ENCODE results near the gene LIN7B. TPM values are rescaled to one million over a fixed set of nuclear protein-coding genes. Genes with fewer than 3 reads are reported as not detected.

The LIN7B gene
- polyA plus RNA-seq, 1 of the 3 experiments (the other 2 are of a cell fraction), result 20.8 TPM

- H3K36me3 ChIP-seq (replicated peaks in 1 of 2; ENCODE audit: control insufficient read depth in 1 of 2, insufficient read depth in 2 of 2, low read length in 1 of 2), result peaks cover 0 to 5% of the 10 kb centered on the region in 2 experiments
- peaks cover 7% of the 10 kb centered on the region; the same call in 1 of the 2 replicates for H4K20me1 ChIP-seq (ENCODE audit: insufficient read depth)
- POLR2A ChIA-PET, result interaction anchor here (0.8 to 1.9 kb wide), 3 partner anchors 9 to 36 kb away, joined by 3 to 10 read pairs (median 3); no protein-coding TSS in a partner anchor
- H3F3A ChIP-seq (replicated peaks; ENCODE audit: insufficient read depth), result peaks cover 38% of the 10 kb centered on the region
- H3K9ac ChIP-seq, result peak overlapping the region; percentile 70
- no peaks in the 10 kb centered on the region; the same call in 1 of the 2 replicates for H3K79me2 ChIP-seq (ENCODE audit: insufficient read depth)
- no peaks in the 10 kb centered on the region for H3K27me3 ChIP-seq (ENCODE audit: insufficient read depth)
- H2AFZ ChIP-seq (ENCODE audit: low read depth), result peak overlapping the region; percentile 29; the same call in 1 of the 2 replicates
- CTCF ChIA-PET, result interaction anchor here (0.9 to 6.2 kb wide), 12 partner anchors 9 to 110 kb away, joined by 3 to 86 read pairs (median 7); no protein-coding TSS in a partner anchor
- peak overlapping the region; percentile 66 to 78 for H3K4me3 ChIP-seq (ENCODE audit: low read depth in 2 of 2, low read length in 1 of 2)
- DNase-seq, result peak; percentile 72
- H3K4me2 ChIP-seq, result peak overlapping the region; percentile 93
- WGBS (ENCODE audit: low lambda C conversion rate), result 16% methylated on average over 32 of the region's 68 CpGs
- H3K4me1 ChIP-seq (ENCODE audit: control insufficient read depth in 1 of 2, insufficient read depth in 2 of 2, low read depth in 1 of 2, low read length in 1 of 2), result peaks cover 18 to 23% of the 10 kb centered on the region in 2 experiments; a peak in 2 of 4 replicates
- no peaks in the 10 kb centered on the region for H3K9me3 ChIP-seq
- no peaks in the 10 kb centered on the region for H3K9me2 ChIP-seq
- H3K27ac ChIP-seq (ENCODE audit: low read depth in 2 of 2, low read length in 1 of 2), result peak overlapping the region; percentile 47 to 72; a peak in 3 of 4 replicates
- TF ChIP-seq FOSL2 (IDR thresholded peaks at IDR 0.05; ENCODE audit: borderline replicate concordance, low read depth) (no peak), GABPA (IDR thresholded peaks at IDR 0.05; ENCODE audit: low read depth) (0 out of 2 replicates have a peak, but pooled peaks have one; percentile 10)
Observed at GRCh38 chr19:49114630-49115363, 627 bp downstream of the LIN7B start.

GRCh38 chr19:49116544-49116943, 2.4 kb downstream of the LIN7B start:
- no peak for DNase-seq
- Histone ChIP-seq H3K4me3 (ENCODE audit: low read depth in 2 of 2, low read length in 1 of 2) (no peak overlapping the region), H3K4me1 (ENCODE audit: control insufficient read depth in 1 of 2, insufficient read depth in 2 of 2, low read depth in 1 of 2, low read length in 1 of 2) (peaks cover 5 to 29% of the 10 kb centered on the region in 2 experiments; a peak in 1 of 4 replicates), H3K27me3 (ENCODE audit: insufficient read depth) (no peaks in the 10 kb centered on the region), H3K27ac (ENCODE audit: low read depth in 2 of 2, low read length in 1 of 2) (no peak overlapping the region), H3K79me2 (ENCODE audit: insufficient read depth) (no peaks in the 10 kb centered on the region; the same call in 1 of the 2 replicates), H3K9ac (no peak overlapping the region), H4K20me1 (ENCODE audit: insufficient read depth) (no peaks in the 10 kb centered on the region), H3K4me2 (no peak overlapping the region), H3K36me3 (replicated peaks in 1 of 2; ENCODE audit: control insufficient read depth in 1 of 2, insufficient read depth in 2 of 2, low read length in 1 of 2) (peaks cover 0 to 5% of the 10 kb centered on the region in 2 experiments), H3K9me2 (no peaks in the 10 kb centered on the region), H2AFZ (ENCODE audit: low read depth) (no peak overlapping the region), H3K9me3 (no peaks in the 10 kb centered on the region), H3F3A (replicated peaks; ENCODE audit: insufficient read depth) (peaks cover 21% of the 10 kb centered on the region)
- 83% methylated on average over 1 of the region's 1 CpG for WGBS (ENCODE audit: low lambda C conversion rate)
- ChIA-PET CTCF (interaction anchor here (1.0 to 6.2 kb wide), 7 partner anchors 10 to 109 kb away, joined by 3 to 86 read pairs (median 3); no protein-coding TSS in a partner anchor), POLR2A (interaction anchor here (0.7 kb wide), 1 partner anchor 11 kb away, joined by 5 read pairs; no protein-coding TSS in a partner anchor)
- TF ChIP-seq EP300 (IDR thresholded peaks at IDR 0.05; ENCODE audit: borderline replicate concordance in 1 of 2, low read depth in 1 of 2, low read length in 1 of 2) (no peak), PBX3 (IDR thresholded peaks at IDR 0.05) (no peak), RAD21 (IDR thresholded peaks at IDR 0.05; ENCODE audit: low read length) (no peak), POLR2AphosphoS5 (IDR thresholded peaks at IDR 0.05; ENCODE audit: low read depth, low read length) (no peak), EZH2phosphoT487 (IDR thresholded peaks at IDR 0.05; ENCODE audit: borderline replicate concordance, low read depth) (no peak), CHD2 (IDR thresholded peaks at IDR 0.05; ENCODE audit: low read length, partially characterized antibody) (no peak), TAF1 (IDR thresholded peaks at IDR 0.05; ENCODE audit: borderline replicate concordance, low read depth, low read length) (no peak), ELF1 (IDR thresholded peaks at IDR 0.05) (no peak), MAX (IDR thresholded peaks at IDR 0.05; ENCODE audit: low read depth) (no peak), SMC3 (IDR thresholded peaks at IDR 0.05; ENCODE audit: low read depth, low read length) (no peak), RCOR1 (IDR thresholded peaks at IDR 0.05; ENCODE audit: low read length) (no peak), FOSL2 (IDR thresholded peaks at IDR 0.05; ENCODE audit: borderline replicate concordance, low read depth) (no peak), REST (IDR thresholded peaks at IDR 0.05; ENCODE audit: low read depth, low read length) (no peak), NFIC (IDR thresholded peaks at IDR 0.05; ENCODE audit: borderline replicate concordance) (no peak)
